GM12878 (cell line): Measurements from ENCODE around the gene TMEM209. TPM values are rescaled to one million over a fixed set of nuclear protein-coding genes. Genes with fewer than 3 reads are reported as not detected.

ENCODE experiments used
- ATAC-seq: fragments of 200-7000 bp; cut with Tn5 transposase; 3 replicates; pipeline ENCODE4 v1.9.1; 2020; ENCODE audit warnings: mild to moderate bottlenecking, moderate library complexity
- BruUV-seq: library from RNA; stranded (reverse); fragments of 400-500 nt; replicated peaks from 2 replicates; lab custom pipeline; 2021; lab: Mats Ljungman, UMichigan
- CTCF ChIA-PET: fragments of 300-600 bp; sonication (Branson Sonifier 250); formaldehyde crosslinking; extraction: SDS; loops from one replicate; lab custom pipeline; 2021; ENCODE audit warnings: inconsistent platforms; lab: Yijun Ruan, JAX
- POLR2A ChIA-PET: fragments of 350-600 bp; formaldehyde crosslinking; extraction: SDS; loops from one replicate; lab custom pipeline; 2021; ENCODE audit warnings: inconsistent platforms; lab: Charles Lee
- RAD21 ChIA-PET: fragments of 300-600 bp; sonication (Branson Sonifier 250); formaldehyde crosslinking; loops from one replicate; lab custom pipeline; 2023; ENCODE audit warnings: antibody characterized with exemption; ENCODE audit not compliant: unreplicated experiment; lab: Charles Lee
- SMC1A ChIA-PET: fragments of 300-600 bp; sonication (Branson Sonifier 250); formaldehyde crosslinking; loops from one replicate; lab custom pipeline; 2023; ENCODE audit not compliant: unreplicated experiment, uncharacterized antibody; lab: Charles Lee
- DNase-seq: peaks from one replicate; pipeline ENCODE4 v3.0.0-alpha.2; 2011; ENCODE audit warnings: low read depth, low spot score
- FAIRE-seq: peaks from 3 replicates; lab custom pipeline; 2011; peaks lifted over from hg19 to GRCh38; lab: Jason Lieb, UNC
- H2AFZ ChIP-seq: 2 replicates; pipeline ENCODE4 v1.6.0; 2011; ENCODE audit warnings: low read depth, low read length, control low read depth; ENCODE audit not compliant: control insufficient read depth
- H3K27ac ChIP-seq: 2 replicates; pipeline ENCODE4 v1.5.1; 2011; ENCODE audit warnings: control low read depth; ENCODE audit not compliant: control insufficient read depth, insufficient read depth
- H3K27me3 ChIP-seq, 2 experiments: replicated peaks in 1 of 2; 2 replicates each; pipeline versions ENCODE4 v1.6.0 to v1.6.1; 2011; ENCODE audit warnings: low read length in 1 of 2; ENCODE audit not compliant: control insufficient read depth in 2 of 2, insufficient read depth in 2 of 2
- H3K36me3 ChIP-seq, 2 experiments: 2 replicates each; pipeline ENCODE4 v1.5.1; 2011; ENCODE audit warnings: low read length in 1 of 2; ENCODE audit not compliant: control insufficient read depth in 2 of 2, insufficient read depth in 2 of 2
- H3K4me1 ChIP-seq: 2 replicates; pipeline ENCODE4 v1.6.1; 2011; ENCODE audit warnings: mild to moderate bottlenecking, low read length, moderate library complexity, mixed read lengths; ENCODE audit not compliant: control insufficient read depth, insufficient read depth
- H3K4me2 ChIP-seq: 2 replicates; pipeline ENCODE4 v1.6.0; 2011; ENCODE audit warnings: control low read depth; ENCODE audit not compliant: control insufficient read depth, insufficient read depth
- H3K4me3 ChIP-seq: fragments of 200-600 bp; sonication (generic); 2 replicates; pipeline ENCODE4 v1.5.1; 2016
- H3K79me2 ChIP-seq: 2 replicates; pipeline ENCODE4 v1.6.0; 2011; ENCODE audit warnings: low read length; ENCODE audit not compliant: control insufficient read depth, insufficient read depth
- H3K9ac ChIP-seq: 2 replicates; pipeline ENCODE4 v1.8.0; 2011; ENCODE audit warnings: low read length, control low read depth, mixed read lengths; ENCODE audit not compliant: control insufficient read depth, insufficient read depth
- H3K9me3 ChIP-seq: replicated peaks from 3 replicates; pipeline ENCODE4 v1.5.1; 2011; ENCODE audit warnings: mild to moderate bottlenecking, low read length; ENCODE audit not compliant: control insufficient read depth, insufficient read depth
- H4K20me1 ChIP-seq: 2 replicates; pipeline ENCODE4 v1.6.0; 2011; ENCODE audit not compliant: control insufficient read depth, insufficient read depth
- EED ChIP-seq: sonication (generic); IDR thresholded peaks from 2 replicates; pipeline ENCODE4 v1.6.1; 2016; ENCODE audit warnings: antibody characterized with exemption, low read depth
- ETV6 ChIP-seq, 2 experiments: fragments of 450-650 bp in 1 of 2; IDR thresholded peaks in 1 of 2; conservative IDR thresholded peaks in 1 of 2; 2 replicates each; pipeline ENCODE4 v1.6.1; 2014; ENCODE audit warnings: antibody characterized with exemption in 1 of 2, borderline replicate concordance in 1 of 2, low read depth in 1 of 2, mild to moderate bottlenecking in 1 of 2, moderate library complexity in 1 of 2
- FOS ChIP-seq: IDR thresholded peaks from 3 replicates; pipeline ENCODE4 v1.6.1; 2011; ENCODE audit warnings: borderline replicate concordance; ENCODE audit not compliant: insufficient read length; ENCODE audit errors: extremely low read depth
- IKZF1 ChIP-seq: fragments of 450-650 bp; conservative IDR thresholded peaks from 2 replicates; pipeline ENCODE4 v1.6.1; 2017; ENCODE audit warnings: antibody characterized with exemption, mild to moderate bottlenecking
- MEF2B ChIP-seq: fragments of 450-650 bp; IDR thresholded peaks from 2 replicates; pipeline ENCODE4 v1.6.1; 2018; ENCODE audit warnings: mild to moderate bottlenecking, moderate library complexity; ENCODE audit not compliant: partially characterized antibody, poor library complexity, severe bottlenecking
- NR2C2 ChIP-seq: IDR thresholded peaks from 2 replicates; pipeline ENCODE4 v1.6.1; 2011; ENCODE audit warnings: borderline replicate concordance, low read depth; ENCODE audit not compliant: control insufficient read depth, insufficient read length
- SPI1 ChIP-seq: IDR thresholded peaks from 2 replicates; pipeline ENCODE4 v1.6.1; 2011; ENCODE audit warnings: low read depth, mild to moderate bottlenecking, low read length, moderate library complexity, borderline replicate concordance; ENCODE audit not compliant: insufficient read depth
- SUPT20H ChIP-seq: IDR thresholded peaks from 2 replicates; pipeline ENCODE4 v1.6.1; 2011; ENCODE audit warnings: low read depth, mild to moderate bottlenecking, low read length, moderate library complexity, borderline replicate concordance; ENCODE audit not compliant: control insufficient read depth
- YY1 ChIP-seq: IDR thresholded peaks from 2 replicates; pipeline ENCODE4 v1.6.1; 2011; ENCODE audit warnings: low read depth, mild to moderate bottlenecking, low read length
- WGBS: methylation state at CpG from one replicate; pipeline ENCODE4 v1.1.6; 2016; ENCODE audit warnings: low lambda C conversion rate; ENCODE audit not compliant: insufficient replicate concordance, insufficient coverage; ENCODE audit errors: missing lambda C conversion rate; 5-methylcytosine and 5-hydroxymethylcytosine counted together
- in situ Hi-C: fragments of 300-500 bp; cut with MboI; formaldehyde crosslinking; loops from 9 replicates; pipeline ENCODE4 v1.14.3; 2018; ENCODE audit warnings: mixed read lengths
- intact Hi-C: fragments of 100-400 bp; cut with micrococcal nuclease; formaldehyde crosslinking; loops from one replicate; pipeline ENCODE4 v1.14.2; 2022; ENCODE audit not compliant: unreplicated experiment
- polyA plus RNA-seq, 11 experiments: library from polyadenylated mRNA; depleted of rRNA in 4 of 11; unstranded in 6 of 11; stranded (reverse) in 5 of 11; fragments of >200 nt; fragmentation: Nextera tagmentation in 4 of 11; fragmentation: Illumina TruSeq in 1 of 11; extraction: Ambion mirVana in 4 of 11; extraction: Trizol in 1 of 11; gene quantifications; 1 replicate in 1 of 11; 2 replicates in 10 of 11; pipeline versions ENCODE4 v1.2.1 to v1.2.3, GENCODE V29; 2011 to 2016; ENCODE audit warnings: inconsistent platforms in 2 of 11, missing spikeins in 2 of 11, low read depth in 1 of 11
- total RNA-seq, 4 experiments: library from RNA; depleted of rRNA in 3 of 4; stranded (reverse); fragments of >200 nt in 3 of 4; fragmentation: Illumina TruSeq in 1 of 4; extraction: Trizol in 1 of 4; gene quantifications; 2 replicates each; pipeline versions ENCODE4 v1.2.1 to v1.2.3, GENCODE V29; 2013 to 2021
- TF ChIP-seq, protein P1 (sequence below): IDR thresholded peaks from 2 replicates; pipeline ENCODE4 v1.6.1; 2012; ENCODE audit warnings: low read length, inconsistent platforms

Gene TMEM209
- total and polyA plus RNA-seq, 10 of the 15 experiments (the other 5 are each of a cell fraction or from before 2014, with no cell fraction given) = 22.1 to 41.2 (median 35.1) TPM

DNA sequence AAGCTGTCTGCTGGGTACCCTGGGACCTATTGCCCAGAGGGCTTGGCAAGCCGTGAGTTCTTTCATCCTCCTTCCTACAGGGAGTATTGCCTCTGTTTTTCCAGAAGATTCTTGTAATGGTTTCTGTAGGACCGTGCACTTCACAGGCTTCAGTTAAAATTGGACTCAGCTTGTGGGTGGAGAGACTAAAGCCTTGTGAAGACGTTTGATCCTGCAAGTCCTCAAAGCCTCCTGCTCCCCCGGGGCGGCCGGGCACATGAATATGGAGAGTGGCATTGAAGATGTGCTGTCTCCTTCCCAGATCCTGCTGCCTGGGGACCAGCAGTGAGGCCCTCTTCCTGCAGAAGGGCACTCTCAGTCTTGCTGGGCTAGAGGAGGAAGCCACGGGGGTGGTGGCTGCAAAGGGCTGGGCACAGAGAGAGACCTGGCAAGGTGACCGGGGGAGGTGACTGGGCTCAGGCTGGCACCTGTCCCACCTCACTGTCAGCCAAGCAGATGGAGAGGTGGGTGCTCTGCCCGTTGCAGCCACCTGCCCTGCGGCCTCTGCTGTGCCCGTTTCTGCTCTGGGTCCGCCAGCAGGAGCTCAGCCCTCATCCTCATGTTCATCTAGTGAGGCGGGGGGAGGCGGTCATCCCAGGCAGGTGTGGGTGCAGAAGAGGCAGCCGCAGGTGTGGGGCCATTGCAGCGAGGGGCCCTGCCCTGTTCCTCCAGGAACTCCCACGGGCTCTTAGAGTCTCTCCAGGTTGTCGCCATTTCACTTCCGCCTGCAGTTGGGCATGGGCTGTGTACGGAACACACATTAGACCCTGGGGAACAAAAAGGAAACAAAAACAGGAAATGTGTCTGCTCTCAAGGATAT is 55.7 kb downstream of the TMEM209 start:
- Histone ChIP-seq H3K4me2 (peak overlapping the region; percentile 58; the same call in 1 of the 2 replicates), H3K27me3 (no peaks in the 10 kb centered on the region), H3K79me2 (no peaks in the 10 kb centered on the region), H3K36me3 (no peaks in the 10 kb centered on the region)
- FAIRE-seq (no peak), DNase-seq (no peak), ATAC-seq (peak; percentile 49)
- BruUV-seq = no TSS peak
- SMC1A ChIA-PET = interaction anchor here (1.2 to 1.6 kb wide), 2 partner anchors 42 to 79 kb away, joined by 3 read pairs; partner anchors contain the start of gene KLHDC10
- in situ Hi-C loops (no loop called here), intact Hi-C loops (no loop called here)
- POLR2A ChIA-PET = no interaction called here
- no peak for TF ChIP-seq SUPT20H
- peak; percentile 36 for TF ChIP-seq MEF2B
- peak; percentile 15; the same call in 1 of the 2 replicates for TF ChIP-seq EED
- TF ChIP-seq IKZF1 = 0 out of 2 replicates have a peak, but pooled peaks have one; percentile 25
- peak; percentile 30; the same call in 1 of the 2 replicates for TF ChIP-seq YY1
- no peak for TF ChIP-seq NR2C2
- TF ChIP-seq FOS = no peak
- peak; percentile 37; the same call in 1 of the 2 replicates for TF ChIP-seq SPI1
- TF ChIP-seq, protein P1, sequence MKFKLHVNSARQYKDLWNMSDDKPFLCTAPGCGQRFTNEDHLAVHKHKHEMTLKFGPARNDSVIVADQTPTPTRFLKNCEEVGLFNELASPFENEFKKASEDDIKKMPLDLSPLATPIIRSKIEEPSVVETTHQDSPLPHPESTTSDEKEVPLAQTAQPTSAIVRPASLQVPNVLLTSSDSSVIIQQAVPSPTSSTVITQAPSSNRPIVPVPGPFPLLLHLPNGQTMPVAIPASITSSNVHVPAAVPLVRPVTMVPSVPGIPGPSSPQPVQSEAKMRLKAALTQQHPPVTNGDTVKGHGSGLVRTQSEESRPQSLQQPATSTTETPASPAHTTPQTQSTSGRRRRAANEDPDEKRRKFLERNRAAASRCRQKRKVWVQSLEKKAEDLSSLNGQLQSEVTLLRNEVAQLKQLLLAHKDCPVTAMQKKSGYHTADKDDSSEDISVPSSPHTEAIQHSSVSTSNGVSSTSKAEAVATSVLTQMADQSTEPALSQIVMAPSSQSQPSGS = no peak
- TF ChIP-seq ETV6 (conservative IDR thresholded peaks at IDR 0.05 in 1 of 2, IDR thresholded peaks at IDR 0.05 in 1 of 2; ENCODE audit: borderline replicate concordance in 1 of 2, low read depth in 1 of 2) = 0 out of 4 replicates have a peak, but pooled peaks of 1 of the 2 experiments have one; percentile 27
- TF ChIP-seq, all 136 proteins: peak for 6
- Histone ChIP-seq H3K9me3 (peaks cover 5% of the 10 kb centered on the region), H3K4me1 (peaks cover 32% of the 10 kb centered on the region), H3K4me3 (0 out of 2 replicates have a peak overlapping the region, but pooled peaks have one; percentile 9), H3K27ac (no peak overlapping the region), H3K9ac (no peak overlapping the region), H2AFZ (peak overlapping the region; percentile 87), H4K20me1 (no peaks in the 10 kb centered on the region)
- ChIA-PET RAD21 (no interaction called here), CTCF (interaction anchor here (1.5 kb wide), 1 partner anchor 15 kb away, joined by 3 read pairs; no protein-coding TSS in a partner anchor)
- 24% methylated on average over 20 of the region's 20 CpGs for WGBS
